Stimulated activated naive CD4-positive, alpha-beta T cell (primary cell): Measurements from ENCODE around the gene DNASE1L3.
A peak's percentile ranks its signal among the peaks of the same experiment; 100 is the strongest.
"Not testable (repeated sequence)": the region's sequence is repeated elsewhere in the genome, so short reads cannot be mapped to it uniquely, and the experiment has no call there.

Source experiments
- DNase-seq, 6 experiments: peaks; one replicate each; lab custom pipeline; 2025; lab: John Stamatoyannopoulos, UW

DNASE1L3 gene

DNA sequence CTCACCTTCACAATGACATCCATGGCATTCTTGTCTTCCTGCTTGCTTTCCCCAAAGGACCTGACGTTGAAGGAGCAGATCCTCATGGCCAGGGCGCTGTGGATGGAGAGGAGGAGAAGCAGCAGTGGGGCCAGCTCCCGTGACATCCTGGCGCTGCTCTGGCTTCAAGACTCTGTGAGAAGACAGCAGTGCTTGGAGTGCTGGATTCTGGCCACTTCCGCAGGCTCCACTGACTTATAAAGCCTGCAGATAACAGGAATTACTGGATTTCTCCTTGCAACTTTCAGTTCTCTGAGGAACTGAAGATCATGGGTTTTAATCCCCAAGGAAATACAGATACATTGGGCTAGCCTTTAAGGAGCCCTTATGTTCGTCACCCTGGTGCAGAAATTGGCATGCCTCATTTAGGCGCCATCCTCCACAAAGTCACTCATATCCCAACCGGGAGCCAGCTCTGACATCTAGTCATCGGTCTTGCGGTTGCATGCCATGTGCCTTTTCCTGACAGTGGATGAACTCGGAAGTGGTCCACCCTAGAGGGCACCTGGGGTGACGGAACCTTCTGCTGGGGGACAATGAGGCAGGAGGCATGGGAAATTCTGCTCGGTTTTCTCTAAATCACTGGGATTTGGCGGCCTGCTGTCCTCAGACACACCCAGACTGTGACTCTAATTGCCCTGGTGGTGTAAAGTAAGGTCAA lies at the start of gene DNASE1L3:
DNASE1L3 (minus strand) TSS at position 212 of the 700 bp plus-strand sequence; CDS start at position 146, 66 bp downstream.
- DNase-seq, result no peak

- no peak for DNase-seq
Measured at GRCh38 chr3:58260261-58260731, 49.5 kb upstream of the DNASE1L3 start.

GRCh38 chr3:58258392-58259055 lies 47.8 kb upstream of the DNASE1L3 start:
- no peak for DNase-seq

GRCh38 chr3:58256511-58256910 lies 45.7 kb upstream of the DNASE1L3 start:
- DNase-seq, result no peak

DNA sequence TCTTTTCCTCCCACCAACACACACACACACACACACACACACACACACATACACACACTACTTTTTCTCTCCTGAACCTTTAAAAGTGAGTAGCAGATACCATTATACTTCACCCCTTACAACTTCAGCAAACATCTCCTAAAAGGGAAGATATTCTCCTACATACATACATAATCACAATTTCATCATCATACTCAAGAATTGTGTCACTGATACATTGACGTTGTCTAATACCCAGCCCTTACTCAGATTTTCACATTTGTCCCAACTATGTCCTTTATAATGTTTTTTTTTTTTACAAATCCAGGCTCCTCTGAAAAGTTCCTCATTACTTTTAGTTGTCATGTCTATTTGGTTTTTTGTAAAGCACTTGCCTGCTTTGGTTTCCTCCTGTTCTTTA lies 45.3 kb upstream of the DNASE1L3 start:
- no peak for DNase-seq

DNA sequence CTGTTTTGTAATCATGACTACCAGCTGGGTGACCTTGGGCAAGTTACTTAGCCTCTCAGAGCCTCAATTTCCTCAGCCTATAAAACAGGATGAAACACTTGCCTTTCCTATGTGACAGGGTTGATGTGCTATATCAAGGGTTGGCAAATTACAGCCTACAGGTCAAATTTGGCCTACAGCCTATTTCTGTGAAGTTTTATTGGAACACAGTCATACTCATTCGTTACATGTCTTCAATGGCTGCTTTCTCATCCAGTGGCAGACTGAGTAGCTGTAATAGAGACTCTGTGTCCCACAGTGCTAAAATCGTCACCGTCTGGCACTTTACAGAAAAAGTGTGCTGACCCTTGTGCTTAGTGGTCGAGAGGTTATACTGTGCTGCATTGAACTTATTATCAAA lies 43.4 kb upstream of the DNASE1L3 start:
- DNase-seq, result no peak

DNA sequence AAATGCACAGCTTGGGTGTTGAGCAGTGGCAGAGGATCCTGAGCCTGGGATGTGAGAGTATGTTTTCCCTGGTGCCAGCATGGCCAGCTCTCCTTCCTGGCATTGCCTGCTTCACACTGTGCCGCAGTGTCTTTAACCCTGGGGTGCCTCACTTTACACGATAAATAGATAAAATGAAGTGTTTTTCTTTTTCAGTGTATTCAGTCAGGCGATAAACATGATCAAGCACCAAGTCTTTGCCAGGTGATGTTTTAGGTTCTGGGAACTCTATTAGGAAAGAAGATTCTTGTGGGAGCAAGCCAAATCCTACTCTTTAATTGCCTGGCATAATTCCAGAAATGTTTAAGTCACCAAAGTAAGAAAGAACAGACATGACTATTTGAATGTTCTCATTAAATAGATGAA lies 40.9 kb upstream of the DNASE1L3 start:
- DNase-seq, result no peak

DNA sequence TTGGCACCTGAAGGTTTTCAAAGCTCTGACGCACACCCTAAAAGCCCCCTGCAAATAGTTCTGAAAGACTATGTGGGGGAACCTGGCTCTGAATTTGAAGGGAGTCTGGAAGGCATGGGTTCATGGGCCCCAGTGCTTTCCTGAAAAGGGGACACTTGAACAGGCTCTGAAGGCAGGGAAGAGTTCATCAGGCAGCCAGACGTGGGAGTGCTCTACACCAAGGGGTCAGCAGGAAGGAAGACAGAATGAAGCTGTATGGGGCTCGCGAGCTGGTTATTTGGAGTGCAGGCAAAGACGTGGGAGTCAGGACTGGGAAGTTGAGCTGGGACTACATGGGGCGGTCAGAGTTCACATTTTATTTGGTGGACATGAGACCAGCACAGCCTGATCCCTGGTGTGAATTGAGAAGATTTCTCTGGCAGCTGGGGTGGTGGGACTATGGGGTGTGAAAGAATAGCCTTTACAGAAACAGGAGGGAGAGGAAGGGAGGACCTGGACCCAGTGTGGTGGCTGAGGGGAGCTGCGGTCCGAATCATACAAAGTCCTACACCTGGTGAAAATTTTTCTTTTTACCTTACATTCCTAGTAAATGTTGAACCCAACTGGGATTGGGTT lies 39.4 kb upstream of the DNASE1L3 start:
- no peak for DNase-seq

- no peak for DNase-seq
Measured at GRCh38 chr3:58249358-58250092, 38.8 kb upstream of the DNASE1L3 start.

DNA sequence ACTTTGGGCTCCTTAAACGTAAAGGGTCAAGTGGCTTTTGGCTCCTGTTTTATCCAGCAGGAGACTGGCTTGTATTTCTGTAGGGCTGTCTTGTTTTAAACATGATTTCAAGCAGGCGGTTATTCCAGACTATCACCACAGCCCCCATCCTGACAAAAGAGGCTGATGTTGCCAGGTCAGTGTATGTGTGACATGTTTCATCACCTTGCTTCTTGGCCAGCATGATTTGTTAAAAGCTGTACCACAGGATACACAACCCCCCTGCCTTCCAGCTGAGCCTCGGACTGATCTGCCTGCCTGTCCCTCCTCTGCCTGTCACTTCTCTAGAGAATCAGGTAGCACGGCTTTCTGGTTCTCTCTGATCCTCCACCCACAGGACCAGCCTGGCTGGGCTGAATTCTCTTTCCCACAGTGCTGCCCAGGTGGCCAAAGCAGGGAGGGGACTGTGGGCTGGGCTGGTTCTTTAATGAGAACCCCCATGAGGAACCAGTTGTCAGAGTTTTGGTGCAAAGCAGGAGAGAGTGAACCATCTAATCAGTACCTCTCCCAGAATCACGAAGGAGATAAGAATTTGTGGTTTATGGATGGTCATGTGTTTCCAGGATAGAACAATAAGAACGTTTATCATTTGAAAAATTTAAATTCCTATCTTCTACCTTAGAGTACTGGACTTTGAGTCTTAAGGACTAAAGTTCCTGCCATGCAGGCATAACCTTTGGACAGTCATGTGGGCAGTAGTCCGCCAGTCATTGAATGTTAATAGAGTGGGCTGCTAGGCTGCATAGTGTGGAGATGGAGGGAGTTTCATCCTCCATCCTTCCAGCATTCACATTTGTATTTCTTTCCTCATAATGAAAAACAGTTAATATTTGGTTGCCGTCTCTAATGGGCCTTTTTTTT lies 35.6 kb upstream of the DNASE1L3 start:
- no peak for DNase-seq

DNA sequence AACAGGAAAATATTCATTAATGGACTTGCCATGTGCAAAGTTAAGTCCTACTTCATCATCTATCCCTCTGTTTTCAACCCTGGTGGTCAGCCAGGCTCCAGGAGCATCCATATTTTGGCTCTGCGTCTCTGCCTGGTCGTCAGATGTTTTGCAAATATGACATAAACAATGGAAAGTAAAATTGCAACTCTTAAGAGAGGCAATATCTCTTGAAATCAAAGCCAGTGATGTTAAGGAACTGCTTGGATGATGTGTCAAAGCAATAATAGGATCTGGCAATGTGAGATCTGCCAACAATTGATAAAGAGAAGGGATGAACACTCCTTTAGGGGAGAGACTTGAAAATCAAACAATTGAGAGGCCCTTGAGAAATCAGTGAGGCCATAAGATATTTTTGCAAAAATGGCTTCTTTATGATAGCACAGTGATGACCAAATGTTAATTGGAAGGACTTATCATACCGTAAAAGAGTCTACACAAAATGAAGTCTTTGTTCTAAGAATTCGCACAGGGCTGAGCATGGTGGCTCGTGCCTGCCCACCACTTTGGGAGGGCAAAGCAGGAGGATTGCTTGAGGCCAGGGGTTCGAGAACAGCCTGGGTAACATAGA lies 33.3 kb upstream of the DNASE1L3 start:
- no peak for DNase-seq

GRCh38 chr3:58242860-58243259 lies 32.1 kb upstream of the DNASE1L3 start:
- not testable (repeated sequence) for DNase-seq

- no peak for DNase-seq
Measured at GRCh38 chr3:58242340-58242739, 31.6 kb upstream of the DNASE1L3 start.

- no peak for DNase-seq
Measured at GRCh38 chr3:58241306-58242044, 30.7 kb upstream of the DNASE1L3 start.

GRCh38 chr3:58238830-58239229 lies 28.1 kb upstream of the DNASE1L3 start:
- no peak for DNase-seq

DNA sequence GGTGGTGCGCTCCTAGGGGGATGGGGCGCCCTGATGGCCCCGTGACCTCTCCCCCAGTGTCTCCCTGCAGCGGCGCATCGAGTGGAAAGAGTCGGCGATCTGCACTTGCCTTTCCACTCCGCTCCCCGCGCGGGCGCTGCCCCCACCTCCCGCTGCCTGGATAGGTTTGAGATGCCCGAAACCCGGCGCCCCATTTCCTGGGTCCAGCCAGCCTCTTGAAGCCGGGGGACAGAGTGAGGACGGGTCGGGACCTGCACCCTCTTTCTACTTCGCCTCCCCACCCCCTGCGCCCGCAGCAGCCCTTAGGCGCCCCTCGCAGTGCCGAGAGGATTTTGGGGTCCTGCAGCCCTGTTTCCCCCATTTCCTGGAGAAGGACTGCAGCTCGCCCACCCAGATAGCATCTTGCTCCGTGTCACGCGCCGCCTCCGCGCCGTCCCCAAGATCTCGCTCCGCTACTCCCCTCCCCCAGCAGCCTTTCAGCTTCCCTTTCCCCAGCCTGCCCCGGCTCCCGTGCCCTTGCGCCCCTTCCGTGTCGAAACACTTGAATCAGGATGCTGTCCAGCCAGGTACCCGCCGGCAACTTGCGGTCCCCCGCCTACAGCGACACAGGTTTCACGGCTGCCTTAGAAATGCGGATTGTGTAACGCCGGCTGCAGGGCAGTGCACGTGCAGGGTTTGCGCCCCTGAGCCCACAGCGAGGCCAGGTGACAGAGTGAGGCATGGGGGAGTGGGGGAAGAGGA lies 27.3 kb upstream of the DNASE1L3 start:
- peak; percentile 24 to 74 (median 56) for DNase-seq

- DNase-seq, result peak; percentile 63 to 94 (median 80)
Measured at GRCh38 chr3:58237238-58237940, 26.6 kb upstream of the DNASE1L3 start, which contains the start of gene ABHD6. ABHD6 (plus strand) TSS chr3:58237792; CDS start chr3:58256587, 18,795 bp downstream.

DNA sequence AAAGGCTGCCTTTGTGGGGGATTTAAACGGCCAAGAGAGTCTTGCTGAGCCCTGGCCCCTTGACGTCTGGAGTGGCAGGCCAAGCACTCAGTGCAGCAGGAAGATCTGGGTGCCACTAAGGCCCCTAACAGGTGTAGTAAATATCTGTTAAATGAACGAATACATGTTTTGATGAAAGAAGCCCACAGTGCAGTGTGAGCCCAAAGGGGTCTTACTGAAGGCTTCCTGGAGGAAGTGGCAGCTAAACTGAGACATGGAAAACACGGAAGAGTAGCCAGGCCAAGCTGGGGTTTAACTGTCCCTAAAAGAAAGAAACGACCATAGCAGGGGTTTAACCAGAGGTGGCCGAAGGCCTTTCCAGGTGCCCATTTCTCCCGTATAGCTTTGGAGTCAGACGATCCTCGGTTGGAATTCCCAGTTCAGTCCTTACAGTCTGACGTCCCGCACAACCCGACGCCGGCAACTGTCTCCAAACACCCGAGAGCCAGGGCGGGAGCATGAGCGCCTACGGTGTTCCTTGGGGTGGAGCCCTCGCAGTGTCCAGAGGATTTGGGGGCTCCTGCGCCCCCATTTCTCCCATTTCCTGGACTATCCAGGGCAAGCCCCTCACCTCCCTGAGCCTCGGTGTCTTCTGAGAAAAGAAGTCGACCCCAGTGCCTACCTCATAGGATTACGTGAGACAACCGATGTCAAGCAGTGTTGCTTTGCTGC lies 25.9 kb upstream of the DNASE1L3 start:
- no peak for DNase-seq
